ENCODE data around the gene IHH. TPM values are rescaled to one million over a fixed set of nuclear protein-coding genes. Genes with fewer than 3 reads are reported as not detected.

Gene IHH
- total RNA-seq, 1 experiment from 2014 or later = not detected

DNA sequence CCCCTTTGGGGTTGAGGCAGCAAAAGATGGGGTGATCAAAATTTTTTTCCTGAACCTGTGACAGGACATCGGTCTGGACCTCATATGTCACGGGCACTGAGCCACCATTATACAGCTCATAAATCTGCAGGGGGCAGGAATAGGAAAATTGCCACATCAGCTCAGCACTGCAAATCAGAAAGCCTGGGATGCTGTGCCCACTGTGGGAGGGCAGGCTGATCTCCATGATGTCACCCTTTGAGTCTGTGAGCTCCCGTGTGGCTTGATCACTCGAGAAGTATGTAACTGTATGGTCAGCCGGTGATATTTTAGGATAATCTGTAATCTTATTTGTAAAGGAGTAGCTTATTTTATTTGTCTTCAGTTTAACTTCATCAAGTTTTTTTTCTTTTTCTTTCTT lies 49.8 kb downstream of the IHH start:
- no peaks in the 10 kb centered on the region for H3K36me3 Mint-ChIP-seq (ENCODE audit: insufficient read depth in 1 of 3, low read depth in 3 of 3)
- H2AK5ac ChIP-seq (ENCODE audit: insufficient read length, low read length) = no peak overlapping the region
- peaks cover 80% of the 10 kb centered on the region for H3K27me3 Mint-ChIP-seq (ENCODE audit: low read depth)
- H3K9me3 ChIP-seq (ENCODE audit: control insufficient read depth, low read depth, low read length) = no peaks in the 10 kb centered on the region
- H4K5ac ChIP-seq (ENCODE audit: insufficient read length, low read depth, low read length) = no peak overlapping the region
- H3K4ac ChIP-seq (ENCODE audit: low read depth, low read length) = no peak overlapping the region
- H3K9me3 Mint-ChIP-seq = no peaks in the 10 kb centered on the region; a peak in 1 of 5 replicates
- TF ChIP-seq, protein P1, sequence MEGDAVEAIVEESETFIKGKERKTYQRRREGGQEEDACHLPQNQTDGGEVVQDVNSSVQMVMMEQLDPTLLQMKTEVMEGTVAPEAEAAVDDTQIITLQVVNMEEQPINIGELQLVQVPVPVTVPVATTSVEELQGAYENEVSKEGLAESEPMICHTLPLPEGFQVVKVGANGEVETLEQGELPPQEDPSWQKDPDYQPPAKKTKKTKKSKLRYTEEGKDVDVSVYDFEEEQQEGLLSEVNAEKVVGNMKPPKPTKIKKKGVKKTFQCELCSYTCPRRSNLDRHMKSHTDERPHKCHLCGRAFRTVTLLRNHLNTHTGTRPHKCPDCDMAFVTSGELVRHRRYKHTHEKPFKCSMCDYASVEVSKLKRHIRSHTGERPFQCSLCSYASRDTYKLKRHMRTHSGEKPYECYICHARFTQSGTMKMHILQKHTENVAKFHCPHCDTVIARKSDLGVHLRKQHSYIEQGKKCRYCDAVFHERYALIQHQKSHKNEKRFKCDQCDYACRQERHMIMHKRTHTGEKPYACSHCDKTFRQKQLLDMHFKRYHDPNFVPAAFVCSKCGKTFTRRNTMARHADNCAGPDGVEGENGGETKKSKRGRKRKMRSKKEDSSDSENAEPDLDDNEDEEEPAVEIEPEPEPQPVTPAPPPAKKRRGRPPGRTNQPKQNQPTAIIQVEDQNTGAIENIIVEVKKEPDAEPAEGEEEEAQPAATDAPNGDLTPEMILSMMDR (conservative IDR thresholded peaks at IDR 0.05) = no peak
- H4K20me1 ChIP-seq (ENCODE audit: control insufficient read depth, insufficient read depth, insufficient read length) = no peaks in the 10 kb centered on the region
- H3K23ac ChIP-seq (ENCODE audit: insufficient read length, low read depth, low read length) = no peak overlapping the region
- H3K79me2 ChIP-seq (ENCODE audit: insufficient read depth, low read length) = no peaks in the 10 kb centered on the region
- no peak overlapping the region for H4K8ac ChIP-seq (replicated peaks; ENCODE audit: insufficient read length, low read depth, low read length)
- no peak overlapping the region for H3K56ac ChIP-seq (ENCODE audit: insufficient read length, low read depth, low read length)
- no peak overlapping the region for H3K27ac ChIP-seq (ENCODE audit: insufficient read length, low read depth, low read length)
- WGBS (ENCODE audit: extremely low coverage, insufficient read length, low lambda C conversion rate) = no CpG with 5 or more reads among the region's 5 CpGs
- DNase-seq = no peak
- peaks cover 2% of the 10 kb centered on the region; the same call in 1 of the 2 replicates for H3K27me3 ChIP-seq (ENCODE audit: insufficient read depth, low read length)
- H2AFZ ChIP-seq (ENCODE audit: low read length) = no peak overlapping the region
- no peak overlapping the region for H3K4me3 Mint-ChIP-seq
- no peak overlapping the region for H2BK120ac ChIP-seq (ENCODE audit: low read depth, low read length, poor library complexity, severe bottlenecking)
- H2BK5ac ChIP-seq (ENCODE audit: insufficient read length, low read length) = no peak overlapping the region
- H2BK15ac ChIP-seq (ENCODE audit: low read depth, low read length) = no peak overlapping the region
- no peak overlapping the region for H4K91ac ChIP-seq (ENCODE audit: insufficient read length, low read depth, low read length)
- H3K79me1 ChIP-seq (ENCODE audit: insufficient read depth, low read depth, low read length, poor library complexity, severe bottlenecking) = no peaks in the 10 kb centered on the region
- H3K23me2 ChIP-seq (ENCODE audit: insufficient read length, low read depth, low read length, poor library complexity, severe bottlenecking) = no peaks in the 10 kb centered on the region
- H3K4me2 ChIP-seq (ENCODE audit: insufficient read depth, insufficient read length, low read length) = no peak overlapping the region
- H3K14ac ChIP-seq (ENCODE audit: insufficient read depth, low read length) = no peak overlapping the region
- no peak overlapping the region for H3K18ac ChIP-seq (ENCODE audit: insufficient read length, low read depth, low read length)
- H2BK12ac ChIP-seq (ENCODE audit: insufficient read length, low read depth, low read length) = no peak overlapping the region
- no peaks in the 10 kb centered on the region for H3K4me1 ChIP-seq (ENCODE audit: insufficient read depth, low read length)
- no peak overlapping the region for H3T11ph ChIP-seq (ENCODE audit: low read length)
- no peak overlapping the region for H2BK20ac ChIP-seq (ENCODE audit: low read depth, low read length, poor library complexity, severe bottlenecking)
- no peak overlapping the region for H3K9ac ChIP-seq (ENCODE audit: extremely low read depth, insufficient read length, low read length)
- H3K27ac Mint-ChIP-seq = no peak overlapping the region
- H3K4me1 Mint-ChIP-seq = no peaks in the 10 kb centered on the region
